Measurements from ENCODE around the gene ASPG. TPM values are rescaled to one million over a fixed set of nuclear protein-coding genes. Genes with fewer than 3 reads are reported as not detected.

The ASPG gene
- total RNA-seq, 6 donors from 2014 or later: 5.2 to 14.7 (median 12.5) TPM; not detected in 1

DNA sequence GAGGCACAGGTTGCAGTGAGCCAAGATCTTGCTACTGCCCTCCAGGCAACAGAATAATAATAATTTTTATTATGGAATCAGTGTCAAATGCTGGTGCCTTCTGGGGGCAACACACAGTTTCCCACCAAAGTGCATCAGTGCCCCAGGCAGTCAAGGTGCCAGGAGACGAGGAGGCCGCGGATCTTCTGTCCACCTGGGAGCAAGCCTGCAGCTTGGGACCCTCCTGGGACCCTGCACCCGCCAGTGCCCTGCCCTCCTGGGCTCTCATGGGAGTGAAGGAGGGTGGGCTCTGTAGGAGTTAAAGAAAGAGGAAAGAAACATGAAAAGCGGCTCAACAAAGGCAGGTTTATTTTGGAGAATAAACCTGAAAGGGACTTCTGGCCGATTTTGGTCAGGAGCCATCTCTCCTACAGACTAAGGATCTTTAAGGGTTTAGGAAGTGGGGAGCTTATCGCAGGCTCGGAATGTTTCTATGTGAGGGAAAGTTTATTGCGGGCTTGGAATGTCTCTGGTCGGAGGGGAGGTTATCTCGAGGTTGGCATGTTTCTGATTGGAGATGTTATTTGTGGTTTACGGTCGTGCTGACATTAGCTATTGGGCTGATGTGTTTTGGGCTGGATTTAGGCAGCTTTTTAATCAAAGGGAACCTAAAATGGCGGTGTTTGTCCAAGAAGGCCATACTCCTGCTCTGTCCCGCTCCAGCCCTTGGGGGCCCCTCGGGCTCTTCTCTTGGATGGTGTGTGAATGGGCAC lies 1.1 kb upstream of the ASPG start:
- Histone ChIP-seq H3K4me3 (peak overlapping the region in 1 of 4 donors; percentile 6), H3K36me3 (no peaks in the 10 kb centered on the region), H3K4me1 (peaks cover 0 to 18% (median 11%) of the 10 kb centered on the region in 4 donors), H3K9me3 (no peaks in the 10 kb centered on the region), H3K27me3 (peaks cover 0 to 9% (median 4%) of the 10 kb centered on the region in 4 donors), H3K27ac (peak overlapping the region in 3 of 4 donors; percentile 2 to 49 (median 30))
- DNase-seq (peak in 1 of 2 donors; percentile 54), ATAC-seq (ENCODE audit: low FRiP score in 2 of 2) (peak in 1 of 2 donors; percentile 1)
- WGBS, 2 donors: 63 to 73% methylated on average over 14 to 16 of the region's 16 CpGs
- no peak for TF ChIP-seq EP300 (IDR thresholded peaks at IDR 0.05)
- no peak for TF ChIP-seq POLR2A (IDR thresholded peaks at IDR 0.05)
- TF ChIP-seq, protein P1, sequence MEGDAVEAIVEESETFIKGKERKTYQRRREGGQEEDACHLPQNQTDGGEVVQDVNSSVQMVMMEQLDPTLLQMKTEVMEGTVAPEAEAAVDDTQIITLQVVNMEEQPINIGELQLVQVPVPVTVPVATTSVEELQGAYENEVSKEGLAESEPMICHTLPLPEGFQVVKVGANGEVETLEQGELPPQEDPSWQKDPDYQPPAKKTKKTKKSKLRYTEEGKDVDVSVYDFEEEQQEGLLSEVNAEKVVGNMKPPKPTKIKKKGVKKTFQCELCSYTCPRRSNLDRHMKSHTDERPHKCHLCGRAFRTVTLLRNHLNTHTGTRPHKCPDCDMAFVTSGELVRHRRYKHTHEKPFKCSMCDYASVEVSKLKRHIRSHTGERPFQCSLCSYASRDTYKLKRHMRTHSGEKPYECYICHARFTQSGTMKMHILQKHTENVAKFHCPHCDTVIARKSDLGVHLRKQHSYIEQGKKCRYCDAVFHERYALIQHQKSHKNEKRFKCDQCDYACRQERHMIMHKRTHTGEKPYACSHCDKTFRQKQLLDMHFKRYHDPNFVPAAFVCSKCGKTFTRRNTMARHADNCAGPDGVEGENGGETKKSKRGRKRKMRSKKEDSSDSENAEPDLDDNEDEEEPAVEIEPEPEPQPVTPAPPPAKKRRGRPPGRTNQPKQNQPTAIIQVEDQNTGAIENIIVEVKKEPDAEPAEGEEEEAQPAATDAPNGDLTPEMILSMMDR (IDR thresholded peaks at IDR 0.05): no peak
- TF ChIP-seq POLR2AphosphoS5 (IDR thresholded peaks at IDR 0.05): no peak

DNA sequence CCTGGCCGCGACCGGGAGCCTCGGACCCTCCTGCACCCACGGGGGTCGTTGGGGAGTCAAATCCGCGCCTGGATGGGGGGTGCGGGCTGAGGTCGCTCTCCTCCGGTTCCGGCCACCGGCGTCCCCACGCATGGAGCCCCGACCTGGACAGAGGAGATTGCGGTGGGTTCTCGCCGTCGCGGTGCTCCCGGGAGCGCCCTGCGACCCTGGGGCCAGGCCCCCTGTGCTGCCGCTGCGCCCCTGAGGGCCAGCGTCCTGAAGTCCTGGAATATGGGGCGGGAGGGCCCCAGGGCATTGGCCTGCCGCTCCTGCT lies 345 bp downstream of the ASPG start:
- Histone ChIP-seq H3K4me1 (peaks cover 0 to 18% (median 11%) of the 10 kb centered on the region in 4 donors), H3K9me3 (no peaks in the 10 kb centered on the region), H3K27ac (peak overlapping the region in 1 of 4 donors; percentile 10), H3K27me3 (peaks cover 0 to 9% (median 4%) of the 10 kb centered on the region in 4 donors), H3K36me3 (no peaks in the 10 kb centered on the region), H3K4me3 (peak overlapping the region in 3 of 4 donors; percentile 0 to 45 (median 40))
- ATAC-seq (ENCODE audit: low FRiP score in 2 of 2) (no peak), DNase-seq (no peak)
- TF ChIP-seq EP300 (IDR thresholded peaks at IDR 0.05): no peak
- TF ChIP-seq POLR2A (IDR thresholded peaks at IDR 0.05): no peak
- TF ChIP-seq, protein P1 (IDR thresholded peaks at IDR 0.05): no peak
- no peak for TF ChIP-seq POLR2AphosphoS5 (IDR thresholded peaks at IDR 0.05)
- 37 to 58% methylated on average over 12 to 15 of the region's 29 CpGs for WGBS, 2 donors

DNA sequence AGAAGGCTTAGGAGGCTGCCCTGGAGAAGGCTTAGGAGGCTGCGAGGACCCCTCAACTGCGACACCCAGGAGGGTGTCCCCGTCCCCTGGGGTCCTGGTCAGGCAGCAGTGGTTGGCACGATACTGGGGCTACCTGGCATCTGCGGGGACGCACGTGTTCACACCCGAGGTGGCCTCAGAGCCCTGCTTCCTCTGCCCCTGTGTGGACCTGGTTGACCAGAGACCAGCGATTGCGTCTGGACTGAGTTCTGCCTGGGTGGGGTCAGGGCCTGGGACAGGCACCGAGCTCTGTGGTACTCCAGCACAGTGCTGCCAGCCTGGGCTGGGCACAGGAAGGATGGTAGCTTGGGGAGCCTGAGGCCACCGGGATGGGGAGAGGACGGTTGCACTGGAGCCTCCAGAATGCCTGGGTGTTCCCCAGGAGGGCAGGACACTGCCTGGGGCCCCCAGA lies 735 bp downstream of the ASPG start:
- peaks cover 0 to 9% (median 4%) of the 10 kb centered on the region in 4 donors for H3K27me3 ChIP-seq
- 69% methylated on average over 13 of the region's 13 CpGs; no CpG with 5 or more reads in 1 of the 2 donors for WGBS, 2 donors
- peak overlapping the region in 1 of 4 donors; percentile 45 for H3K4me3 ChIP-seq
- peak overlapping the region in 1 of 4 donors; percentile 10 for H3K27ac ChIP-seq
- no peaks in the 10 kb centered on the region for H3K9me3 ChIP-seq
- DNase-seq: peak in 1 of 2 donors; percentile 19
- TF ChIP-seq EP300 (IDR thresholded peaks at IDR 0.05) (no peak), POLR2A (IDR thresholded peaks at IDR 0.05) (no peak), POLR2AphosphoS5 (IDR thresholded peaks at IDR 0.05) (no peak)
- H3K4me1 ChIP-seq: peaks cover 0 to 18% (median 11%) of the 10 kb centered on the region in 4 donors
- no peak for ATAC-seq (ENCODE audit: low FRiP score in 2 of 2)
- H3K36me3 ChIP-seq: no peaks in the 10 kb centered on the region

DNA sequence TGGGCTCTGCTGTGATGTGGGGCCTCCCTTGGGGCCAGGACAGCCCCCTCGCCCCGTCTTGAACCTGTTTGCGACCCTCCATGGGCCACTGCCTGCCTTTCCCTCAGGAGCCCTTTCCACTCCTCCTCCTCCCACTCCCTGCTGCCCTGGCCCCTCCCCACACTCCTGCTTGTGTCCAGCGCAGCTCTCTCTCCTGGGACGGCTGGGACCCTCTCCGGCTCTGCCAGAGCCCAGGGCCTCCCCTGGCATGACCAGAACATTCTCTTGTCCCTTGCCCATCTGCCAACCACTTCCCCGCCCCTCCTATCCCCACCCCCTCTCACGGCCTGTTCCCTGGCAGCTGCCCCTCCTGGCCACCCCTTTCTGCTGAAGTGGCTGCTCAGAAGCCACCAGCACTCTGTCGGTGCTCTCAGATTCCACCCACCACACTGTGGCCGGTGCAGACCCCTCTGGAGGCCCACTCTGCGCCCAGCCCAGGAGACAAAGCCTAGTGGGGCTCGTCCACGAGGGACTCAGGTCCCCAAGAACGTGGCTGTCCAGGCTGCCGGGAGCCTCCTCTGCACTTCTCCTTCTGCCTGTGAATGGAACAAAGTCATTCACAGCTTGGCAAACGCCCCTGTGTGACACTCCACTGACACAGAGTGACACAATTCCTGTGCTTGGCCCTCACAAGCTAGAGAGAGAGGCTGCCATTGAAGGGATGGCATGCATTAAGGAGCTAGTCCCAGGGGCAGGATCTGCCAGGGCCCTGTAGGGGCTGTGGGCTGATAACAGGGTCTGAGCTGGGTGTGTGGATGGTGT lies 1.4 kb downstream of the ASPG start:
- peak overlapping the region in 1 of 4 donors; percentile 10 for H3K27ac ChIP-seq
- DNase-seq: peak in 1 of 2 donors; percentile 45
- no peaks in the 10 kb centered on the region for H3K36me3 ChIP-seq
- WGBS, 2 donors: 64 to 74% methylated on average over 14 to 15 of the region's 16 CpGs
- peaks cover 0 to 18% (median 11%) of the 10 kb centered on the region in 4 donors for H3K4me1 ChIP-seq
- no peak for ATAC-seq (ENCODE audit: low FRiP score in 2 of 2)
- TF ChIP-seq POLR2AphosphoS5 (IDR thresholded peaks at IDR 0.05) (no peak), EP300 (IDR thresholded peaks at IDR 0.05) (no peak)
- H3K27me3 ChIP-seq: peaks cover 0 to 9% (median 4%) of the 10 kb centered on the region in 4 donors
- H3K9me3 ChIP-seq: no peaks in the 10 kb centered on the region
- H3K4me3 ChIP-seq: no peak overlapping the region

DNA sequence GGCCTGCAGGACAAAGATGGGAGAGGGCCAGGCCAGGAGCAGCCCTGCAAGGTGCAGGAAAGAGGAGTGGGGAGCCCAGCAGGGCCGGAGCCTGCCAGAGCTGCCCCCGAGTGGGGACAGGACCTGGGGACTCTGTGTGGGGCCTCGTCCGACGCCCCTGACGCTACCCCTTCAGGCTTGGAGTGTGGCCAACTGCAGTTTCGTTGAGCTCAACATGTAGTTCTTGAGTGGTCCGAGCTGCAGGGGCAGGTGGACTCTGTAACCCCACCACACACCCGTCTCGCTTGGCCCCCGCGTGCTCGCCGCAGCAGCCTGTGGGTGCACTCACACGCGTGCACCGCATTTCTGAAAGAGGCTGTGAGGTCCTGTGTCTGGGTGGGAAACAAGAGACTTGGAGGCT lies 2.0 kb downstream of the ASPG start:
- Histone ChIP-seq H3K4me1 (peaks cover 0 to 18% (median 11%) of the 10 kb centered on the region in 4 donors), H3K27me3 (peaks cover 0 to 9% (median 4%) of the 10 kb centered on the region in 4 donors), H3K4me3 (no peak overlapping the region), H3K9me3 (no peaks in the 10 kb centered on the region), H3K27ac (no peak overlapping the region), H3K36me3 (no peaks in the 10 kb centered on the region)
- DNase-seq (peak in 1 of 2 donors; percentile 71), ATAC-seq (ENCODE audit: low FRiP score in 2 of 2) (no peak)
- TF ChIP-seq POLR2AphosphoS5 (IDR thresholded peaks at IDR 0.05) (no peak), POLR2A (IDR thresholded peaks at IDR 0.05) (no peak), EP300 (IDR thresholded peaks at IDR 0.05) (no peak)
- TF ChIP-seq, protein P1 (IDR thresholded peaks at IDR 0.05): no peak
- WGBS, 2 donors: 88 to 94% methylated on average over 9 to 17 of the region's 17 CpGs

All from upper lobe of left lung (tissue), 6 donors.